ENCODE measurements around the gene LRRC3.
"Not testable (repeated sequence)": the region's sequence is repeated elsewhere in the genome, so short reads cannot be mapped to it uniquely, and the experiment has no call there.

LRRC3 gene

DNA sequence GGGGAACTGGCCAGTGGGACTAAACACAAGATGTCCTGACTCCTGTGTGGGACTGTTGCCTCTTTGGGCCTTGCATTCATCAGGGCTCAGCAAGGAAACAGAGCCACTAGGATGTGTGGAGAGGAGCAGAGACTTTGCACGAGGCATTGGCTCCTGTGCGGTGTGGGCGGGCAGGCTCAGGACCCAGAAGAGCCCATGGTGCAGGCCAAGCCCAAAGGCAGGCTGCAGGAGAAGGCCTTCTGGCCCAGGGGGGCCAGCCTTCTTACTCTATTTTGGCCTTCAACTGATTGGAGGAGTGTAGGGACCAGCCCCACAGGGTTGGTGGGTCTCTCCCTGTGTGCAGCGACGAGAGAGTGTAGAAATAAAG lies 23.5 kb downstream of the LRRC3 start:
- POLR2A ChIA-PET, result interaction anchor here (0.7 kb wide), 1 partner anchor 140 kb away, joined by 3 read pairs; no protein-coding TSS in a partner anchor
- H3K4me3 ChIP-seq (ENCODE audit: low read depth, low read length), result no peak overlapping the region
- CTCF ChIA-PET, result interaction anchor here (1.0 to 3.2 kb wide), 4 partner anchors 10 to 315 kb away, joined by 3 to 12 read pairs (median 6); no protein-coding TSS in a partner anchor
- no peak for TF ChIP-seq CTCF (IDR thresholded peaks at IDR 0.05; ENCODE audit: insufficient read depth, low read length, missing control alignments)
- DNase-seq (ENCODE audit: low read depth, low spot score), result no peak

GRCh38 chr21:44479556-44480199 lies 24.4 kb downstream of the LRRC3 start:
- POLR2A ChIA-PET; H3K4me3 ChIP-seq (ENCODE audit: low read depth, low read length); DNase-seq (ENCODE audit: low read depth, low spot score): not testable (repeated sequence)
- CTCF ChIA-PET, result interaction anchor here (0.7 to 3.2 kb wide), 7 partner anchors 8 to 139 kb away, joined by 3 to 12 read pairs (median 5); no protein-coding TSS in a partner anchor
- peak; percentile 47 for TF ChIP-seq CTCF (IDR thresholded peaks at IDR 0.05; ENCODE audit: insufficient read depth, low read length, missing control alignments)

DNA sequence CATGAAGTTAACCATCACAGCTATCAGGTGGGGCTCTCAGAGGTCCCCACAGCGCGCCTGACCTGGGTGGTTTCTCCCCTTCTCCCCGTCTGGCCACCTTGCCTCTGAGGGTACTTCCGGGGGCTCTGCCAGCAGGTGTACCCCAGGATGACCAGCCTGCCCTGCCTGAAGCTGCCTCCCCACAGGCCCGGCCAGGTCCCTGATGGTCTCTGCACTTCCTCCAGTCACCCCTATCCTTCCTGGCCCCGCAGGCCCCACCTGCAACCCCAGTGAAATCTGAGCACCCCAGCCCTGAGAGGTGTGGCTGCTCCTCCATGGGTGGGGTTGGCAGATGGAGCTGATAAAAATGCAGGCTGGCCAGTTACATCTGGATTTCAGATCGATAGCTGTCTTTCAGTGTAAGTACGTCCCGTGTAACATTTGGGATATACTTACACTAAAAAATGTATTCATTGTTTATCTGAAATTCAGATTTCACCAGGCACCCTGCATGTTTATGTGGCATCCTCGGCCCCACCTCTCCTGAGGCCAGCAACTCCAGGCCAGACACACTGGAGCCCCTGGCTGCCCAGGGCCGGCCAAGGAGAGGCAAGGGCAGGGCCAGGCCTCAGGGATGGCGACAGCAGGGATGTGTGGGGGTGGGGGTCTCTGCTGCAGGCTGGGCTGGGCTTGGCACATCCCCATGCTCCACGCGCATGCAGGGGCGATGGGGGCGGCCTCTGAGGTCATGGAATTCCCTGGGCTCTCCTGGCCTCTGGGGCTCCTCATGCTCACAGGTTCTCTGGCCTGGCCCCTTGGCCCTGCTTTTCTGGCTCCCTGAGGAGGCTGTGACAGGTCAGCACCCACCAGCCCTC lies 25.1 kb downstream of the LRRC3 start:
- no peak for DNase-seq (ENCODE audit: low read depth, low spot score)
- CTCF ChIA-PET, result interaction anchor here (0.7 to 3.2 kb wide), 9 partner anchors 9 to 313 kb away, joined by 3 to 12 read pairs (median 5); no protein-coding TSS in a partner anchor
- no peak for TF ChIP-seq CTCF (IDR thresholded peaks at IDR 0.05; ENCODE audit: insufficient read depth, low read length, missing control alignments)
- POLR2A ChIA-PET, result no interaction called here
- H3K4me3 ChIP-seq (ENCODE audit: low read depth, low read length), result no peak overlapping the region

- POLR2A ChIA-PET, result no interaction called here
- CTCF ChIA-PET, result interaction anchor here (0.9 to 1.4 kb wide), 3 partner anchors 10 to 316 kb away, joined by 3 to 4 read pairs (median 3); no protein-coding TSS in a partner anchor
- no peak for TF ChIP-seq CTCF (IDR thresholded peaks at IDR 0.05; ENCODE audit: insufficient read depth, low read length, missing control alignments)
- H3K4me3 ChIP-seq (ENCODE audit: low read depth, low read length), result no peak overlapping the region
- DNase-seq (ENCODE audit: low read depth, low spot score), result no peak
Measured at GRCh38 chr21:44482581-44483287, 27.4 kb downstream of the LRRC3 start.

GRCh38 chr21:44483288-44484237 lies 28.3 kb downstream of the LRRC3 start:
- no peak for TF ChIP-seq CTCF (IDR thresholded peaks at IDR 0.05; ENCODE audit: insufficient read depth, low read length, missing control alignments)
- no peak for DNase-seq (ENCODE audit: low read depth, low spot score)
- ChIA-PET POLR2A (no interaction called here), CTCF (interaction anchor here (1.0 to 1.4 kb wide), 3 partner anchors 13 to 15 kb away, joined by 3 to 4 read pairs (median 3); no protein-coding TSS in a partner anchor)
- H3K4me3 ChIP-seq (ENCODE audit: low read depth, low read length), result no peak overlapping the region

All from AG04449 (cell line).